Activated CD4-positive, alpha-beta T cell treated with anti-CD3 and anti-CD28 coated beads, Interleukin-2, Interleukin-4, amounts not matched to agents 100 ng/mL and 50 ng/mL, durations not matched to agents 16 hours and 8 hours (primary cell): ENCODE results near the gene VPS35.
"Not testable (repeated sequence)": the region's sequence is repeated elsewhere in the genome, so short reads cannot be mapped to it uniquely, and the experiment has no call there.

Source experiments
- DNase-seq: peaks from one replicate; pipeline ENCODE4 v3.0.0-alpha.2; 2020; ENCODE audit warnings: low spot score

Gene VPS35

GRCh38 chr16:46712911-46713310 lies 23.9 kb upstream of the VPS35 start:
- no peak for DNase-seq

GRCh38 chr16:46711106-46712058 lies 22.4 kb upstream of the VPS35 start:
- DNase-seq = no peak

- no peak for DNase-seq
Measured at GRCh38 chr16:46709469-46710005, 20.6 kb upstream of the VPS35 start.

- DNase-seq = no peak
Measured at GRCh38 chr16:46706642-46707041, 17.7 kb upstream of the VPS35 start.

GRCh38 chr16:46702030-46702429 lies 13.1 kb upstream of the VPS35 start:
- DNase-seq = no peak

GRCh38 chr16:46701615-46702014 lies 12.6 kb upstream of the VPS35 start:
- no peak for DNase-seq

- no peak for DNase-seq
Measured at GRCh38 chr16:46700048-46700447, 11.1 kb upstream of the VPS35 start.

- DNase-seq = no peak
Measured at GRCh38 chr16:46696957-46697356, 8.0 kb upstream of the VPS35 start.

GRCh38 chr16:46695937-46696336 lies 7.0 kb upstream of the VPS35 start:
- DNase-seq = no peak

- no peak for DNase-seq
Measured at GRCh38 chr16:46693598-46693997, 4.6 kb upstream of the VPS35 start.

GRCh38 chr16:46691726-46692125 lies 2.7 kb upstream of the VPS35 start:
- DNase-seq = no peak

- no peak for DNase-seq
Measured at GRCh38 chr16:46690281-46691178, 1.6 kb upstream of the VPS35 start.

GRCh38 chr16:46689365-46690280 lies 645 bp upstream of the VPS35 start, which contains the start of gene ORC6:
TSS of gene ORC6 (plus strand) at chr16:46689659. CDS start at chr16:46689706, 47 bp downstream.
- peak; percentile 98 for DNase-seq

GRCh38 chr16:46688101-46688653 lies 801 bp downstream of the VPS35 start:
- DNase-seq = no peak

- no peak for DNase-seq
Measured at GRCh38 chr16:46687486-46687885, 1.5 kb downstream of the VPS35 start.

- no peak for DNase-seq
Measured at GRCh38 chr16:46686815-46687473, 2.0 kb downstream of the VPS35 start.

- not testable (repeated sequence) for DNase-seq
Measured at GRCh38 chr16:46681867-46682266, 7.1 kb downstream of the VPS35 start.

- DNase-seq = not testable (repeated sequence)
Measured at GRCh38 chr16:46677943-46678342, 11.0 kb downstream of the VPS35 start.

- DNase-seq = peak; percentile 65
Measured at GRCh38 chr16:46673320-46674013, 15.5 kb downstream of the VPS35 start.

GRCh38 chr16:46662123-46662522 lies 26.9 kb downstream of the VPS35 start:
- no peak for DNase-seq
